NT2/D1 (cell line): ENCODE measurements around the gene CHST15.
"Not testable (repeated sequence)": the region's sequence is repeated elsewhere in the genome, so short reads cannot be mapped to it uniquely, and the experiment has no call there.

Source experiments
- DNase-seq: peaks from one replicate; pipeline ENCODE4 v3.0.0-alpha.2; 2011; ENCODE audit warnings: low read depth, low spot score
- H3K27me3 ChIP-seq: 2 replicates; pipeline ENCODE4 v1.6.0; 2011; ENCODE audit warnings: mild to moderate bottlenecking; ENCODE audit not compliant: insufficient read length, insufficient read depth
- H3K36me3 ChIP-seq: 2 replicates; pipeline ENCODE4 v1.6.1; 2011; ENCODE audit warnings: mild to moderate bottlenecking, low read length, mixed read lengths; ENCODE audit not compliant: insufficient read depth, insufficient read length
- H3K4me1 ChIP-seq: 2 replicates; pipeline ENCODE4 v1.5.1; 2011; ENCODE audit not compliant: insufficient read depth, insufficient read length
- H3K4me3 ChIP-seq: 2 replicates; pipeline ENCODE4 v1.5.1; 2011; ENCODE audit warnings: low read depth; ENCODE audit not compliant: insufficient read length
- H3K9ac ChIP-seq: 2 replicates; pipeline ENCODE4 v1.6.0; 2011; ENCODE audit warnings: low read depth; ENCODE audit not compliant: insufficient read length
- H3K9me3 ChIP-seq: 2 replicates; pipeline ENCODE4 v1.5.1; 2011; ENCODE audit warnings: mild to moderate bottlenecking, low read length; ENCODE audit not compliant: insufficient read depth
- SUZ12 ChIP-seq: IDR thresholded peaks from 2 replicates; pipeline ENCODE4 v1.6.1; 2011; ENCODE audit not compliant: insufficient read length, insufficient read depth; ENCODE audit errors: extremely low read depth
- YY1 ChIP-seq: IDR thresholded peaks from 2 replicates; pipeline ENCODE4 v1.6.1; 2011; ENCODE audit not compliant: insufficient read length, insufficient read depth
- ZNF274 ChIP-seq: IDR thresholded peaks from 2 replicates; pipeline ENCODE4 v1.6.1; 2011; ENCODE audit warnings: mild to moderate bottlenecking, low read depth, low read length

The CHST15 gene

GRCh38 chr10:124105594-124105993, 12.2 kb upstream of the CHST15 start:
- Histone ChIP-seq H3K27me3 (no peaks in the 10 kb centered on the region), H3K36me3 (no peaks in the 10 kb centered on the region), H3K9me3 (peaks cover under 1% of the 10 kb centered on the region; the same call in 1 of the 2 replicates), H3K4me1 (peaks cover 2% of the 10 kb centered on the region), H3K4me3 (no peak overlapping the region), H3K9ac (no peak overlapping the region)
- DNase-seq, result no peak
- TF ChIP-seq ZNF274, result no peak
- no peak for TF ChIP-seq YY1
- no peak for TF ChIP-seq SUZ12

- no peaks in the 10 kb centered on the region for H3K27me3 ChIP-seq
- no peak for DNase-seq
- no peaks in the 10 kb centered on the region for H3K36me3 ChIP-seq
- H3K9me3 ChIP-seq, result peaks cover 6% of the 10 kb centered on the region; the same call in 1 of the 2 replicates
- TF ChIP-seq ZNF274 (no peak), YY1 (no peak), SUZ12 (no peak)
- peaks cover 2% of the 10 kb centered on the region for H3K4me1 ChIP-seq
- H3K4me3 ChIP-seq, result no peak overlapping the region
- H3K9ac ChIP-seq, result no peak overlapping the region
Measured at GRCh38 chr10:124105045-124105444, 11.6 kb upstream of the CHST15 start.

GRCh38 chr10:124104011-124104627, 10.7 kb upstream of the CHST15 start:
- Histone ChIP-seq H3K9ac (no peak overlapping the region), H3K36me3 (no peaks in the 10 kb centered on the region), H3K4me3 (no peak overlapping the region), H3K27me3 (no peaks in the 10 kb centered on the region), H3K9me3 (peaks cover 8% of the 10 kb centered on the region; the same call in 1 of the 2 replicates), H3K4me1 (peaks cover 2% of the 10 kb centered on the region)
- no peak for DNase-seq
- TF ChIP-seq ZNF274, result no peak
- TF ChIP-seq YY1, result no peak
- TF ChIP-seq SUZ12, result no peak

GRCh38 chr10:124101351-124101750, 8.0 kb upstream of the CHST15 start:
- H3K36me3 ChIP-seq, result no peaks in the 10 kb centered on the region
- no peak for DNase-seq
- no peaks in the 10 kb centered on the region for H3K27me3 ChIP-seq
- no peak overlapping the region for H3K9ac ChIP-seq
- no peak overlapping the region for H3K4me3 ChIP-seq
- no peaks in the 10 kb centered on the region for H3K4me1 ChIP-seq
- TF ChIP-seq ZNF274 (no peak), SUZ12 (no peak), YY1 (no peak)
- peaks cover 11% of the 10 kb centered on the region; the same call in 1 of the 2 replicates for H3K9me3 ChIP-seq

- not testable (repeated sequence) for DNase-seq, H3K36me3 ChIP-seq, H3K4me1 ChIP-seq, H3K4me3 ChIP-seq, H3K9ac ChIP-seq, H3K27me3 ChIP-seq
- peaks cover 14% of the 10 kb centered on the region; the same call in 1 of the 2 replicates for H3K9me3 ChIP-seq
Measured at GRCh38 chr10:124100651-124101050, 7.3 kb upstream of the CHST15 start.

- no peak for DNase-seq
- Histone ChIP-seq H3K27me3 (peaks cover 4% of the 10 kb centered on the region), H3K36me3 (no peaks in the 10 kb centered on the region), H3K4me3 (no peak overlapping the region), H3K4me1 (no peaks in the 10 kb centered on the region), H3K9ac (no peak overlapping the region), H3K9me3 (peaks cover 14% of the 10 kb centered on the region; the same call in 1 of the 2 replicates)
- TF ChIP-seq ZNF274 (no peak), YY1 (no peak), SUZ12 (no peak)
Measured at GRCh38 chr10:124100124-124100523, 6.7 kb upstream of the CHST15 start.

GRCh38 chr10:124099604-124100003, 6.2 kb upstream of the CHST15 start:
- no peak overlapping the region for H3K4me3 ChIP-seq
- no peaks in the 10 kb centered on the region for H3K4me1 ChIP-seq
- TF ChIP-seq SUZ12 (no peak), ZNF274 (no peak), YY1 (no peak)
- H3K36me3 ChIP-seq, result no peaks in the 10 kb centered on the region
- peaks cover 4% of the 10 kb centered on the region for H3K27me3 ChIP-seq
- DNase-seq, result no peak
- H3K9ac ChIP-seq, result no peak overlapping the region
- peaks cover 14% of the 10 kb centered on the region; the same call in 1 of the 2 replicates for H3K9me3 ChIP-seq

- Histone ChIP-seq H3K9me3 (peaks cover 14% of the 10 kb centered on the region; the same call in 1 of the 2 replicates), H3K36me3 (no peaks in the 10 kb centered on the region), H3K9ac (no peak overlapping the region), H3K4me3 (no peak overlapping the region), H3K4me1 (no peaks in the 10 kb centered on the region), H3K27me3 (peaks cover 4% of the 10 kb centered on the region)
- DNase-seq, result no peak
- TF ChIP-seq SUZ12, result no peak
- no peak for TF ChIP-seq YY1
- no peak for TF ChIP-seq ZNF274
Measured at GRCh38 chr10:124098575-124098974, 5.2 kb upstream of the CHST15 start.
